HG02610 (cell line): ENCODE results near the gene VAV2.

Experiments used
- ATAC-seq: cut with Tn5 transposase; IDR thresholded peaks from one replicate; pipeline ENCODE4 v1.9.1; 2021; ENCODE audit warnings: mild to moderate bottlenecking, moderate library complexity; ENCODE audit not compliant: unreplicated experiment

The VAV2 gene

GRCh38 chr9:133991964-133992779, at the start of gene VAV2:
VAV2 (minus strand) TSS chr9:133992324; CDS start chr9:133992278, 46 bp downstream.
- ATAC-seq, result peak; percentile 54

DNA sequence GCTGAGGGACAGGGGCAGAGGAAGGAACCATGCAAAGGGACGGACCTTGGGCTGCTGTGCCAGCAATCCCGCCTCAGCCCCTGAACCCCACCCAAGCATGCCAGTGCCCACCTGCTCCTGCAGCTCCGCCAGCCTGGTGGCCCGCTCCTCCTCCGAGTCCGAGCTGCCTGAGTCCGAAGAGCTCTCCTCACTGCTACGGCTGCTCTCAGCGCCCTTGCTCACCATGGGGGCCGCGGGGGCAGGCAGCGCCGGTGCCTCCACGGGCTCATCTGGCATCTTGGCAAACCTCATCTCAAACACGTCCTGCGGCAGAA, 49.5 kb upstream of the VAV2 start:
- no peak for ATAC-seq

DNA sequence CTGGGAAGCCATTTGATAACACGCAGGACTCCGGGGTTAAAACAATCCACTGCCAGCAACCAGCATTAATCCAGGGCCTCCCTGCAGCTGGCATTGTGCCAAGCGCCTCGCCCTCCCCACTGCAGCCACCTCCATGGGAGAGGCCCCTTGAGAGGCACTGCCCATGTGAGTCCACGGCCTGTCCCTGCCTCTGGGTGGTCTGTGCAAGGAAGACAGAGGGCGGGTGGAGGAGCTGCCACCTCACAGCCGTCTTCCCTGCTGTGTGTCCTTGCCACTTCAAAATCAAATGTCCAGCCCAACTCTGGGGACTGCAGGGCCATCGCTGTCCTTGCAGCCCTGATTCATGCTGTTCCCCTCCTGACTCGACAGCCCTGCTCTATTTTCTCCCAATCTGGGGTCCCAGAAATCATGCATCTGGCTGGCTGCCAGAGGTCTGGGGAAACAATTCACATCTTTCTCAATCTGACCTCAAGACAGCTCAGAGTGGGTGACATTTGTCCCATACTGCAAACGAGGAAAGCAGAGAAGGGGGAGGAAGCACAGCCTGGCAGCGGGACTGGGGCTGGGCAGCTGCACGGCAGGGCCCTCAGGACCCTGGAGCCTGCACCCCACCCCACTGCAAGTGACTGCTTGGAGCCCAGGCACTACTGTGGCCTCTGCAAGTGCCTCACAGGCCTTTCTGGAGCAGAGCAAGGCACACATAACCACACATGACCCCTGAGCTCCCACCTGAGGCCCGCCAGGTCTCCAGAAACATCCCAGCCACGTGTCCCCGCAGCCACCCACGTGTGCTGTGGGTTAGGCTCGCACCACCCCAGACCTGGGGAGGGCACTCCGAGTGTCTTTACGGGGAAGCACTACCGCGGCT, 48.9 kb upstream of the VAV2 start:
- no peak for ATAC-seq

DNA sequence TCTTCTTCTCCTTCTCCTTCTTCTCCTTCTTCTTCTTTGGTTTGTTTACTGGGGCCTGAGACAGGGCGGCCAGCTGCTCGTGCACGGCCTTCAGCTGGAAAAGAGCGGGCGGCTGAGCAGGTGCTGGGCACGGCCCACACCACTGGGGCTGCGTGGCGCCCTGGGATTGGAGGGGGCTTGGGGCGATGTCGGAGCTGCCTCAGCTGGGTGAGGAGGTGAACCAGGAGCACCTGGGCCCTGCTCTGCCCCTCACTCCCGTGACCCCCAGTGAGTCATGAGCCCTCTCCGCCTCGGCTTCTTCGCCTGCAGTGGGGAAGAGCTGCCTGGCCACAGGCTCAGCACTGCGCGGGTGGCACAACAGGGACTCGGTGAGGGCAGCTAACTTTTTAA, 48.0 kb upstream of the VAV2 start:
- ATAC-seq, result no peak

DNA sequence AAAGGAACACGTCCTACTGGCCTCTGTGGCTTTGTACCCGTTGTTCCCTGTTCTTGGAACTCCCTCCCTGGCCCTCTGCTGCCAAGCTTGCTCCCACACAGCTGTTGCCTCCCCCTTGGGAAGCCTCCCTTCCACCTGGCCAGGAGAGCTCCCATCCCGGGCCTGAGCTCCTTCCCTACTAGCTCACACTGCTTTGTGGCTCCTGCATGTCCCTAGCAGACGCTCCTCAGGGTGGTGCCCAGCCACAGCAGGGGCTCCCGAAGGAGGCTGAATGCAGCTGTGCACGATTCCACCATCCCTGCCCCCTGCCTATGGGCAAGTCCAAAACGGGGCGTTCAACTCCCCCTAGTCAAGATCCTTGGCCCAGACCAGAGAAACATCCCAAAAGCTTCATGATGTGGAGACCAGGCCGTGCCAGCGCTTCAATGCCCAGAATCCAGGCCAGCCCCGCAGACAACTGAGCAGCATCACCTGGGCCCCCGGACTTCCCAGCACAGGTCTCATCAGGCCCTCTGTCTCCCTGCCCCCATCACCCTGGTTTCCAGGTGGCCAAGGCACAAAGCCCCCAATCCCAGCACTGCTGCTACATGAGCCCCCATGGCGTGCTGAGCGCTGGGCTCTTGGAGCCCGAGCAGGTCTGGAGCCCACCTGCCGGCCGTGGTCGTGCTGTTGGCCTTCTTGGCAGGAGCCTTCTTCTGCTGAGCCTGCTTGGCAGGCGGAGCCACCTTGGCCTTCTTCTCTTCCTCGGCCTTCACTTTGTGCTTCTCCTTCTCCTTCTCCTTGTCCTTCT, 47.5 kb upstream of the VAV2 start:
- ATAC-seq, result no peak

- ATAC-seq, result no peak
These were observed 45.5 kb upstream of the VAV2 start for GRCh38 chr9:134037641-134038040.

DNA sequence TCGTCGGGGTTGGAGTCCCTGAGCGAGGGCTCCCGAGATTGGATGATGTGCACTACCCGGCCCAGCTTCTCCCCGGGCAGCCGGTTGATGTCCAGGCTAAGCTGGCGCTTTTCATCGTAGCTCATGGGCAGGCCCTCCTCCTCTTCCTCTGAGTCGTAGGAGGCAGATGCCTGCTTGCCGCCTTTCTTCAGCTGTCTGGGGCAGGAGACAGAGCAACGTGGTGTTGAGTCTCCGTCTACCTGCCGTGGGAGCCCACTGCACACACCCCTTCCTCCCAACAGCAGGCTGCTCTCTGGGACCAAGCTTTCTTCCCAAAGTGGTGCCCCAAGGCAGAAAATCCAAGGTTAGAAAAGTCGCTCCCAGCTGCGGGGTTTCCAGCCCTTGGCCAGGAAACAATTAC, 44.0 kb upstream of the VAV2 start:
- no peak for ATAC-seq

DNA sequence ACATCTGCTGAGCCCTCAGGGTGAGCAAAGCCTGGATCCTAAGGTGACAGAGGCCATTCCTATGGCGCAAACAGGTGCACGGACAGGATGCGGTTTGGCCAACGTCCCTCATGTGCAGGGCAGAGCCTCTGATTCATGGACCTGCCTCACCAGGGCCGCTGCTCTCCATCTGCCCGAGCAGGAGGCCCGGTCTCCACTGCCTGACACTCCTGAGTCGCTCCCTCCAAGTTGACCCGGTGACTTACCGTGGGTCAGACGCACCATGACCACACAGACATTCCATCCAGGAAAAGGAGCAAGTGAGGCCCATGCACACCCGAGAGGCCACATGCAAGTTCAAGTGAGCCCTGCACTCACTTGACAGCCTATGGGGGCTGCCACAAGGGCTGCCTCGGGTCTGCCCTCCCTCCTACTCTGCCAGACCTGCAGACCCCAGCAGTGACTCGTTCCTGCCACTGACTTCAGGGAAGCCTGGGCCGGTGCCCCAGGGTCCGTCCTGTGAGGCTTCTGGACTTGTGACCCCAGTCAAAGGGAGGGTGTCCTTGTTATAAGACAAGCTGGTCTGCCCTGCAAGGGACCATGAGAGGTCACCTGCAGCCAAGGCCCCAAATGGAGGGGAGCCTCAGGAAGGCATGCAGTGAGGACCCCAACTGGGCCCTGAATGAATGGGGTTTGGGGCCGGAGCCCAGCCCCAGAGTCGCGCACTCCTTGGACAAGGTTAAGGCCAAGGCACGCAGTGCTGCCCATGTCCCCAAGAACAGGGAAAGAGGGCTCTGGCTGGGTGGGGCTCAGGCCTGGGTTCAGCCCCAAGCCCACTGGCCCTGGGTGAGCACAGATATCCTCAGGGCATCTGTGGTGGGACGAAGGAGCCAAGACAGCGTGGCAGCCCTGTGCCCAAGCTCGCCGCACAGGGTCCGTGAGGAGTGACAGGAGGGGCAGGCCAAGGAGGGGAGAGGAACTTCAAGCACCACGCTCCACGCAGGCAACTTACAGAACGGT, 43.2 kb upstream of the VAV2 start:
- no peak for ATAC-seq

- no peak for ATAC-seq
These were observed 42.3 kb upstream of the VAV2 start for GRCh38 chr9:134034215-134035040.

GRCh38 chr9:134033516-134034214, 41.5 kb upstream of the VAV2 start:
- no peak for ATAC-seq

DNA sequence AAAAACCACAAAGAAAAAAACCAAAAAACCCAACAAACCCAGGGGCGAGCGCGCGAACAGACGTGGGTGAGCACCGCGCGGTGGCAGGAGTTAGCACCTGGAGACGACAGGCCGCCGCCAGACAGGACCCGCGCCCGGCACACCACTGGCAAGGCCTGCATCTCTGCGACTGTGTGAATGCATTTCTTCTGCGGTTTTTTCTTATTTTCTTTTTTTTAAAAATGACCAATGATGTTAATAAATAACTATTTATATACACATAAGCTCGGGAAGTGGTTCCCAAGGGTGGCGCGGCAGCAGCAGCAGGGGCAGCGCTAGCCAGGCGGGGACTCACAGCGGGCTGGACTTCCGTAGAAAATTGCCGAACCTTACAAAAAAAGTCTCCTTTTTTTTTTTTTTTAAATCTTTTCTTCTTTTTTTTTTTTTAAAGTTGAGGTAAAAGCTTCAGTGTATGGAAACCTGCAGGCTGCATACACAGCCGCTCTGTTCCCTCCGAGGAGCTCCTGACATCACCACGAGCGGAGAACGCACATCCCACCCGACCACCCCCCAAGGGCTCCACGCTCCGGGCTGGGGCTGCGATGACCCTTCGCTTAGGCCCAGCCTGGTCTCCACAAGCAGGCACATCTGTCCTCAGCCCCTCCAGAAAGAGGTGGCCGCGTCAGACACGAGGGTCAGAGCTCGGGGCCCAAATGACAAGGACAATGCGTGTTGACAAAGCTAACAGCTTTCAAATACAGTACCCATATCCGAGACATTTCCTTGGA, 40.5 kb upstream of the VAV2 start:
- ATAC-seq, result no peak

DNA sequence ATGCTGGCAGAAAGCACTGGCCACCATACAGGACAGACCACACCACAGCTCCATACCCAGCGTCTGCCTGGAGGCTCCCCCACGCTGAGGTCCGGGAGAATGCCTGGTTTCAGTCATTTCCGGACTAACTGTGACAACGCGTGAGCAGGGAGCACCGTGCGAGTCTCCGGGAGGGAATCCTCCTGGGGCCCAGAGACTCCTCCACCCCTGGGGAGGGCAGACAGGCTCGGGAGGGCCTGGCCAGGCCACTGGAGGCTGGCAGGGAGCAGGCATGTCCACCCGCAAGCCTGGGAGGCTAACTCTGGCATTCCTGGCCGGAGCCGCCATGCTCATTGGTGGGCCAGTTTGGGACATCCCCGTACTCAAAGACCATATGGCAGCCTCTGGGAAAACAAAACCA, 39.7 kb upstream of the VAV2 start:
- ATAC-seq, result no peak

DNA sequence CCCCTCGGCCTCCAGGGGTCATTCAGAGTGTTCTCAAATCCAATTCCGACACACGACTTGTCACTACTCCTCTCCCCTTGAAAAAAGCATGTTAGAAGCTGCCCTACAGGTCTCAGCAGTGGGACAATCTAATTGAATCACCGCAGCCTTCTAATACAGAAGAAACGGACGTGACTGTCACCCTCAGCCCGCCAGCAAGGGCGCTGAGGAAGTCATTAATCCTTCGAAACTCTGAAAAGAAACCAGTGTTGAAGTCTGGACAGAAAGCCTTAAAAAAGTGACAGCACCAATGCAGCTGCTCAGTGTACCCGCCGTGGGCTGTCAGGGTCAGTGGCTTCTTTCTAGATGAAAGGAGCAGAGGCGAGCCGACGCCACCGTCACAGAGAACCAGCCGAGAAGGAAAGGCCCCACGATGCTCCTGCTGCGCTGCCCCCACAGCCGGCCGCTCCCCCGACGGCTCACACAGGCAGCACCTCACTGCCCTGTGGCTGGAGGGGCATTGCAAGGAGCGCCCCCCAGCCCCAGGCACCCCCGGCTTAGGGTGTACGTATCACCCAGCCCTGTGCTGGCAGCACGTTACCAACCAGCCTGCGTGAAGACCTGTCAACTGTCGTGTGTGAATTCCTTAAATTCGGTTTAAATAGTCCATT, 38.8 kb upstream of the VAV2 start:
- ATAC-seq, result no peak

GRCh38 chr9:134029248-134030226, 37.4 kb upstream of the VAV2 start:
- ATAC-seq, result no peak

DNA sequence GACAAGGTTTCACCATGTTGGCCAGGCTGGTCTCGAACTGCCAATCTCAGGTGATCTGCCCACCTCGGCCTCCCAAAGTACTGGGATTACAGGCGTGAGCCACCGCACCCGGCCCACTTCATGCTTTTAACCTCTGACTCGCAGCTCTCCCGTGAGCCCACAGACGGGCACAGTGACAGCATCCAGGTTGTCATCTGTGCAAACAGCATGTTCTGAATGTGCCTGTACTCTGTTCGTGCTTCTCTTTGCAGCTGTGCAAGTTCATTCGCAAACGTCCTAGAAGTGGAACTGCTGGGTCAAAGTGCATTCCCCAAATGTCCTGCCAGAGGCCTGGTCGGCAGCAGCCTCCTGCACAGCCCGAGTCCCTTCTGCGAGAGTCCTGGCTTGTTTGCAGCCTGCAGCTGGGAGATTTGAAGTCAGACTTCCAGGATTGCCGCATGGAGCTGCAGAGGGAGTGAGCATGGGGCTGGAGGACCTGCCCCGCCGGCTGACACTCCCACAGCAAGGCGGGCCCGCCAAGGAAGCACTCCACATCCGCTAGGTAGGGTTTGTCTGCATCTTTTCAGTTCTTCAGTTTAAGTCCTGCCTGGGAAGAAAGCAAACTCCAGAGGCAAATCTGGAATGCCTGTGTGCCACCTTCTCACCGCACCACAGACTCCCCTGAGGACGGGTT, 36.6 kb upstream of the VAV2 start:
- ATAC-seq, result no peak

- no peak for ATAC-seq
These were observed 36.0 kb upstream of the VAV2 start for GRCh38 chr9:134028076-134028475.
